Right lobe of liver (tissue), 4 donors: Measurements from ENCODE around the gene IL13.

Experiments used
- CTCF ChIP-seq, 4 donors: fragments of 200-600 bp in 3 of 4; fragments of 450-650 bp in 1 of 4; IDR thresholded peaks; one replicate each; pipeline versions ENCODE4 v1.5.1 to v1.8.0; 2016 to 2022; ENCODE audit warnings: antibody characterized with exemption in 4 of 4, mild to moderate bottlenecking in 2 of 4
- POLR2A ChIP-seq: fragments of 450-650 bp; IDR thresholded peaks from one replicate; pipeline ENCODE4 v1.6.1; 2017; ENCODE audit warnings: antibody characterized with exemption, mild to moderate bottlenecking
- donor health status: DM: no; HTN: no; CAD: no.
- donor health status: DM: no; HTN: no; CAD: no.
- donor health status: DM: no; HTN: yes; CAD: no.

- no peak for TF ChIP-seq CTCF (IDR thresholded peaks at IDR 0.05)
- TF ChIP-seq POLR2A = no peak
Observed at GRCh38 chr5:132679717-132680380, 21.9 kb downstream of the IL13 start.
